A549 (cell line): ENCODE measurements around the gene HBG1. TPM values are rescaled to one million over a fixed set of nuclear protein-coding genes. Genes with fewer than 3 reads are reported as not detected.

Source experiments
- ATAC-seq, 2 experiments: fragments of 200-7000 bp in 1 of 2; fragments of >200 bp in 1 of 2; cut with Nextera tagmentation in 1 of 2; cut with Tn5 transposase in 1 of 2; 3 replicates each; pipeline versions ENCODE4 v1.8.0 to v1.9.1; 2018 to 2020; ENCODE audit warnings: mild to moderate bottlenecking in 1 of 2, moderate library complexity in 1 of 2
- CTCF ChIA-PET: fragments of 300-600 bp; sonication (Branson Sonifier 250); formaldehyde crosslinking; extraction: SDS; loops from one replicate; lab custom pipeline; 2021; ENCODE audit warnings: antibody characterized with exemption, inconsistent platforms; lab: Yijun Ruan, JAX
- POLR2A ChIA-PET: fragments of 350-600 bp; formaldehyde crosslinking; extraction: SDS; loops from one replicate; lab custom pipeline; 2021; ENCODE audit warnings: antibody characterized with exemption, inconsistent platforms; lab: Yijun Ruan, JAX
- DNase-seq, 2 experiments: peaks; one replicate each; pipeline versions ENCODE4 v3.0.0 to v3.0.0-alpha.2; 2011 to 2016; ENCODE audit warnings: low read depth in 1 of 2, low spot score in 1 of 2
- FAIRE-seq: peaks from 2 replicates; lab custom pipeline; 2011; peaks lifted over from hg19 to GRCh38; lab: Jason Lieb, UNC
- H3K27ac ChIP-seq, 2 experiments: fragments of >200 bp; sonication (Bioruptor Twin); formaldehyde crosslinking; 3 replicates each; pipeline ENCODE4 v1.5.1; 2016 to 2017
- H3K4me1 ChIP-seq: fragments of >200 bp; sonication (Bioruptor Twin); formaldehyde crosslinking; 3 replicates; pipeline ENCODE4 v1.6.1; 2016
- H3K4me2 ChIP-seq: fragments of >200 bp; sonication (Bioruptor Twin); formaldehyde crosslinking; 3 replicates; pipeline ENCODE4 v1.6.1; 2016
- H3K4me3 ChIP-seq: fragments of >200 bp; sonication (Bioruptor Twin); formaldehyde crosslinking; 3 replicates; pipeline ENCODE4 v1.5.1; 2016
- H3K9me3 ChIP-seq: fragments of >200 bp; sonication (Bioruptor Twin); formaldehyde crosslinking; 3 replicates; pipeline ENCODE4 v1.6.1; 2016
- CBX2 ChIP-seq: fragments of 200-600 bp; sonication (generic); IDR thresholded peaks from 2 replicates; pipeline ENCODE4 v1.6.1; 2016; ENCODE audit warnings: low read depth, mild to moderate bottlenecking, borderline replicate concordance
- CBX8 ChIP-seq: fragments of 200-600 bp; sonication (generic); IDR thresholded peaks from 2 replicates; pipeline ENCODE4 v1.6.1; 2016
- CEBPB ChIP-seq, 2 experiments: fragments of >200 bp in 1 of 2; sonication (Bioruptor Twin) in 1 of 2; formaldehyde crosslinking in 1 of 2; IDR thresholded peaks; 2 replicates each; pipeline ENCODE4 v1.6.1; 2012 to 2016
- CHD4 ChIP-seq: fragments of 200-600 bp; sonication (generic); IDR thresholded peaks from 2 replicates; pipeline ENCODE4 v1.6.1; 2016; ENCODE audit warnings: antibody characterized with exemption, mild to moderate bottlenecking, borderline replicate concordance
- CTCF ChIP-seq: fragments of >200 bp; sonication (Bioruptor Twin); formaldehyde crosslinking; IDR thresholded peaks from 3 replicates; pipeline ENCODE4 v1.5.1; 2016
- EHF ChIP-seq: fragments of 250-450 bp; sonication (Bioruptor Pico); IDR thresholded peaks from 2 replicates; pipeline ENCODE4 v1.5.0; 2020; ENCODE audit warnings: mild to moderate bottlenecking
- EP300 ChIP-seq, 2 experiments: fragments of >200 bp; sonication (Bioruptor Twin); formaldehyde crosslinking; IDR thresholded peaks; 2 replicates in 1 of 2; 3 replicates in 1 of 2; pipeline ENCODE4 v1.6.1; 2016 to 2017
- ESRRA ChIP-seq: fragments of 150-350 bp; IDR thresholded peaks from 2 replicates; pipeline ENCODE4 v1.6.1; 2014; ENCODE audit warnings: mild to moderate bottlenecking, low read length, borderline replicate concordance
- HDAC2 ChIP-seq: fragments of 200-600 bp; sonication (generic); IDR thresholded peaks from 2 replicates; pipeline ENCODE4 v1.6.1; 2016
- HOXA7 ChIP-seq: fragments of 250-450 bp; sonication (Bioruptor Pico); IDR thresholded peaks from 2 replicates; pipeline ENCODE4 v1.5.0; 2020; ENCODE audit warnings: mild to moderate bottlenecking, moderate library complexity
- HOXB13 ChIP-seq: fragments of 250-450 bp; sonication (Bioruptor Pico); IDR thresholded peaks from 2 replicates; pipeline ENCODE4 v1.5.0; 2020; ENCODE audit warnings: low read depth, mild to moderate bottlenecking, moderate library complexity
- JUN ChIP-seq, 2 experiments: fragments of >200 bp; sonication (Bioruptor Twin); formaldehyde crosslinking; IDR thresholded peaks; 2 replicates in 1 of 2; 3 replicates in 1 of 2; pipeline ENCODE4 v1.6.1; 2016 to 2017
- MAZ ChIP-seq: fragments of 150-350 bp; IDR thresholded peaks from 2 replicates; pipeline ENCODE4 v1.6.1; 2014; ENCODE audit warnings: antibody characterized with exemption, low read depth, low read length, borderline replicate concordance
- MYC ChIP-seq: IDR thresholded peaks from 2 replicates; pipeline ENCODE4 v1.6.1; 2012; ENCODE audit warnings: mild to moderate bottlenecking, inconsistent platforms, low read length, improper control_type of control experiment, borderline replicate concordance
- NFE2L2 ChIP-seq: fragments of 150-350 bp; conservative IDR thresholded peaks from 2 replicates; pipeline ENCODE4 v1.6.1; 2014; ENCODE audit warnings: low read length
- PHF8 ChIP-seq: fragments of 200-600 bp; sonication (generic); IDR thresholded peaks from 2 replicates; pipeline ENCODE4 v1.6.1; 2016; ENCODE audit warnings: low read depth, mild to moderate bottlenecking, antibody characterized with exemption, moderate library complexity, borderline replicate concordance
- RAD21 ChIP-seq, 2 experiments: fragments of >200 bp in 1 of 2; sonication (Bioruptor Twin) in 1 of 2; formaldehyde crosslinking in 1 of 2; IDR thresholded peaks in 1 of 2; conservative IDR thresholded peaks in 1 of 2; 2 replicates in 1 of 2; 3 replicates in 1 of 2; pipeline ENCODE4 v1.6.1; 2012 to 2018; ENCODE audit warnings: inconsistent platforms in 1 of 2
- RARB ChIP-seq: fragments of 250-450 bp; sonication (Bioruptor Pico); IDR thresholded peaks from 2 replicates; pipeline ENCODE4 v1.8.0; 2021; ENCODE audit warnings: mild to moderate bottlenecking, moderate library complexity
- RCOR1 ChIP-seq: fragments of 150-350 bp; IDR thresholded peaks from 2 replicates; pipeline ENCODE4 v1.6.1; 2014; ENCODE audit warnings: antibody characterized with exemption, low read length, low read depth
- REST ChIP-seq: fragments of 200-600 bp; sonication (generic); IDR thresholded peaks from 2 replicates; pipeline ENCODE4 v1.6.1; 2016; ENCODE audit warnings: antibody characterized with exemption, mild to moderate bottlenecking, moderate library complexity
- RNF2 ChIP-seq: fragments of 200-600 bp; sonication (generic); IDR thresholded peaks from 2 replicates; pipeline ENCODE4 v1.6.1; 2016; ENCODE audit warnings: low read depth, mild to moderate bottlenecking, antibody characterized with exemption, moderate library complexity, borderline replicate concordance
- TFCP2L1 ChIP-seq: fragments of 250-450 bp; sonication (Bioruptor Pico); IDR thresholded peaks from 2 replicates; pipeline ENCODE4 v1.5.0; 2021; ENCODE audit warnings: mild to moderate bottlenecking
- TP53 ChIP-seq: fragments of 250-450 bp; sonication (Bioruptor Pico); IDR thresholded peaks from 2 replicates; pipeline ENCODE4 v1.5.0; 2021; ENCODE audit warnings: mild to moderate bottlenecking, moderate library complexity
- USF2 ChIP-seq: fragments of 450-650 bp; IDR thresholded peaks from 2 replicates; pipeline ENCODE4 v1.6.1; 2014; ENCODE audit warnings: antibody characterized with exemption
- ZSCAN20 ChIP-seq: fragments of 250-450 bp; sonication (Bioruptor Pico); IDR thresholded peaks from 2 replicates; pipeline ENCODE4 v1.8.0; 2022; ENCODE audit warnings: mild to moderate bottlenecking, moderate library complexity
- WGBS: methylation state at CpG from one replicate; pipeline ENCODE4 v1.1.6; 2017; ENCODE audit errors: missing lambda C conversion rate; 5-methylcytosine and 5-hydroxymethylcytosine counted together
- polyA plus RNA-seq, 4 experiments: library from polyadenylated mRNA; depleted of rRNA in 3 of 4; stranded (reverse); fragments of >200 nt; fragmentation: RNase III in 1 of 4; extraction: RNeasy Plus Mini Kit Qiagen cat#74134 plus additional on column Dnase treatment in 1 of 4; gene quantifications; 2 replicates in 3 of 4; 3 replicates in 1 of 4; pipeline ENCODE4 v1.2.3, GENCODE V29; 2011 to 2017
- TF ChIP-seq, protein P1 (sequence below): IDR thresholded peaks from 2 replicates; pipeline ENCODE4 v1.6.1; 2012
- TF ChIP-seq, protein P2 (sequence below): fragments of 250-450 bp; sonication (Bioruptor Pico); IDR thresholded peaks from 2 replicates; pipeline ENCODE4 v1.5.0; 2020; ENCODE audit warnings: low read depth, mild to moderate bottlenecking, moderate library complexity

Gene HBG1
- polyA plus RNA-seq, 2 of the 4 experiments (the other 2 are of a cell fraction): not detected

DNA sequence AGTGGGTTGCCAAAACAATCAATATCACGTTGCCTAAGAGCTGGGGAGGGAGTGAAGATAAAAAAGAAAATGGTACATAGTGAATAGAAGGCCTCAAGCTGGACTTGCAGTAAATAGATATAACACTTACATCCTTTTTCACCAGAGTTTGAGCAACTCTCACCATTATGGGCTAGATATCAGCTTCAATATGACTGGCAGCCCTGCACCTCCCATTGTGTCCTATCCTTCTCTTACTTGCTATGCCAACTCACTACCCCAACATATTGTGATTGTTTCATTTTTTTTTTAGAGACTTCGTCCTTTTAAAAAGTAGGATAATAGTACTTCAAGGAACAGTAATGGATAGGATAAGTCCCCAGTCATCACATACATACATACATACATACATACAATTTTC is 7.4 kb downstream of the HBG1 start:
- Histone ChIP-seq H3K4me1 (no peaks in the 10 kb centered on the region), H3K4me3 (no peak overlapping the region), H3K9me3 (no peaks in the 10 kb centered on the region), H3K27ac (no peak overlapping the region), H3K4me2 (no peak overlapping the region)
- ChIA-PET POLR2A (no interaction called here), CTCF (interaction anchor here (1.0 kb wide), 1 partner anchor 10 kb away, joined by 3 read pairs; no protein-coding TSS in a partner anchor)
- WGBS: 19% methylated on average over 2 of the region's 2 CpGs
- TF ChIP-seq CTCF: no peak
- TF ChIP-seq TFCP2L1 (CRISPR knock-in tag): no peak
- TF ChIP-seq USF2: no peak
- TF ChIP-seq MAZ: no peak
- TF ChIP-seq RARB (CRISPR knock-in tag): no peak
- TF ChIP-seq ESRRA: no peak
- no peak for TF ChIP-seq REST
- no peak for TF ChIP-seq TP53
- FAIRE-seq: no peak
- DNase-seq: no peak
- no peak for ATAC-seq

- Histone ChIP-seq H3K9me3 (no peaks in the 10 kb centered on the region), H3K4me1 (no peaks in the 10 kb centered on the region), H3K4me3 (no peak overlapping the region), H3K27ac (no peak overlapping the region), H3K4me2 (no peak overlapping the region)
- no peak for FAIRE-seq
- ChIA-PET POLR2A (no interaction called here), CTCF (interaction anchor here (1.0 to 1.5 kb wide), 2 partner anchors 9 to 39 kb away, joined by 3 to 4 read pairs; no protein-coding TSS in a partner anchor)
- WGBS: 11% methylated on average over 3 of the region's 3 CpGs
- DNase-seq: no peak
- no peak for ATAC-seq
- TF ChIP-seq CHD4: no peak
- TF ChIP-seq CBX2: no peak
- TF ChIP-seq MYC: no peak
- no peak for TF ChIP-seq HDAC2
- TF ChIP-seq, protein P1, sequence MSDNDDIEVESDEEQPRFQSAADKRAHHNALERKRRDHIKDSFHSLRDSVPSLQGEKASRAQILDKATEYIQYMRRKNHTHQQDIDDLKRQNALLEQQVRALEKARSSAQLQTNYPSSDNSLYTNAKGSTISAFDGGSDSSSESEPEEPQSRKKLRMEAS: no peak
- TF ChIP-seq CEBPB (IDR thresholded peaks at IDR 0.05): no peak
- no peak for TF ChIP-seq EHF (CRISPR knock-in tag)
- no peak for TF ChIP-seq NFE2L2
- no peak for TF ChIP-seq RCOR1
These were observed 8.2 kb downstream of the HBG1 start for GRCh38 chr11:5241458-5241857.

DNA sequence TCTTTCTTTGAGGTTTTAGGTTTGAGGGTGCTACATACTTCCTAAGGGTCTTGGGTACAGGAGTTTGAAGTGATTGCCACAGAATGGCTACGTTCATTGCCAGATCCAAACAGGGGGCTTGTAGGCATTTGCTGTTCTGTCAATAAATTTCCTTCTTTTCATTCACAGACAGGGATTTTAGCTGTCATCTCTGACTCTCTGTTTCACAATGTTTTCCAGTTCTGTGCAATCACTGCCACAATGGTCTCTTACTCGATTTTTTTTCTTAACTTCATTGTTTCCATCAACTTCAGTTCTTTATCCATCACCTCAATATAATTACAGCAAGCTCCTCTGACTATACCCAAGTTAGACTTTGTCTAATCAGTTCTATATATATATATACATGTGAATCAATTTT is 9.2 kb downstream of the HBG1 start:
- H3K27ac ChIP-seq: no peak overlapping the region
- ATAC-seq (no peak), DNase-seq (no peak), FAIRE-seq (no peak)
- H3K4me3 ChIP-seq: no peak overlapping the region
- H3K9me3 ChIP-seq: no peaks in the 10 kb centered on the region
- CTCF ChIA-PET: interaction anchor here (1.5 kb wide), 1 partner anchor 40 kb away, joined by 4 read pairs; no protein-coding TSS in a partner anchor
- no peak overlapping the region for H3K4me2 ChIP-seq
- H3K4me1 ChIP-seq: no peaks in the 10 kb centered on the region
- POLR2A ChIA-PET: no interaction called here
- WGBS: 5% methylated on average over 2 of the region's 2 CpGs
- TF ChIP-seq, protein P2, sequence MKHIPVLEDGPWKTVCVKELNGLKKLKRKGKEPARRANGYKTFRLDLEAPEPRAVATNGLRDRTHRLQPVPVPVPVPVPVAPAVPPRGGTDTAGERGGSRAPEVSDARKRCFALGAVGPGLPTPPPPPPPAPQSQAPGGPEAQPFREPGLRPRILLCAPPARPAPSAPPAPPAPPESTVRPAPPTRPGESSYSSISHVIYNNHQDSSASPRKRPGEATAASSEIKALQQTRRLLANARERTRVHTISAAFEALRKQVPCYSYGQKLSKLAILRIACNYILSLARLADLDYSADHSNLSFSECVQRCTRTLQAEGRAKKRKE: no peak
- TF ChIP-seq TP53: no peak
- no peak for TF ChIP-seq ZSCAN20 (CRISPR knock-in tag)
- no peak for TF ChIP-seq CEBPB (IDR thresholded peaks at IDR 0.05)
- no peak for TF ChIP-seq HOXB13 (CRISPR knock-in tag)
- no peak for TF ChIP-seq PHF8
- TF ChIP-seq JUN (IDR thresholded peaks at IDR 0.05): no peak
- no peak for TF ChIP-seq EP300 (IDR thresholded peaks at IDR 0.05)
- TF ChIP-seq EHF (CRISPR knock-in tag): no peak
- TF ChIP-seq HOXA7 (CRISPR knock-in tag): no peak
- TF ChIP-seq CBX8: no peak
- TF ChIP-seq CBX2: no peak
- no peak for TF ChIP-seq RAD21 (conservative IDR thresholded peaks at IDR 0.05 in 1 of 2, IDR thresholded peaks at IDR 0.05 in 1 of 2)
- no peak for TF ChIP-seq MYC
- TF ChIP-seq RNF2: no peak
- TF ChIP-seq USF2: no peak
